Astrocyte of the spinal cord (primary cell): ENCODE results near the gene RPL19.

ENCODE experiments used
- DNase-seq: peaks from one replicate; pipeline ENCODE4 v3.0.0; 2011; ENCODE audit warnings: low read depth, low spot score
- H3K4me3 ChIP-seq: 2 replicates; pipeline ENCODE4 v1.5.1; 2011; ENCODE audit warnings: low read depth, mild to moderate bottlenecking, low read length, moderate library complexity
- in situ Hi-C: cut with HindIII; loops from 2 replicates; pipeline ENCODE4 v1.10.0; 2017; ENCODE audit warnings: low sequenced_read_pairs
- TF ChIP-seq, protein P1 (sequence below): IDR thresholded peaks from 2 replicates; pipeline ENCODE4 v1.5.1; 2012; ENCODE audit warnings: low read depth, mild to moderate bottlenecking, low read length, inconsistent platforms

Gene RPL19

DNA sequence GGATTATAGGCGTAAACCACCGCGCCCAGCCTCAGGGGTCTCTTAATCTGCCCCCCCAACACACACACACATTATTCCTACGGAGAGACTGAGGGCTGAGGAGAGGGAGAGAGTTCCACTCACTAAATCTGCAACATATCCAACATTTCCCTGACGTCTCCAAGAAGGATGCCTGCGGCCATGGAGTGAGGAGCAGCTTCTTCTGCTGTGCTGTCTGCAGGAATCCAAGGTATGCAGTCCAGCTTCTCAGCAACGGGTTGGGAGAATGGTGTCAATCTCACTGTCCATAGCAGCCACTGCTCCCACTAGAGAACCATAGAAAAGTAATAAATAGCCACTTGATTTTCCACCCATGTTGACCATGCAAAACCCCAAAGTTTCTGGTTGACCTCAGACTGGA lies 43.6 kb upstream of the RPL19 start:
- in situ Hi-C loops: no loop called here
- DNase-seq: no peak
- no peak overlapping the region for H3K4me3 ChIP-seq
- TF ChIP-seq, protein P1, sequence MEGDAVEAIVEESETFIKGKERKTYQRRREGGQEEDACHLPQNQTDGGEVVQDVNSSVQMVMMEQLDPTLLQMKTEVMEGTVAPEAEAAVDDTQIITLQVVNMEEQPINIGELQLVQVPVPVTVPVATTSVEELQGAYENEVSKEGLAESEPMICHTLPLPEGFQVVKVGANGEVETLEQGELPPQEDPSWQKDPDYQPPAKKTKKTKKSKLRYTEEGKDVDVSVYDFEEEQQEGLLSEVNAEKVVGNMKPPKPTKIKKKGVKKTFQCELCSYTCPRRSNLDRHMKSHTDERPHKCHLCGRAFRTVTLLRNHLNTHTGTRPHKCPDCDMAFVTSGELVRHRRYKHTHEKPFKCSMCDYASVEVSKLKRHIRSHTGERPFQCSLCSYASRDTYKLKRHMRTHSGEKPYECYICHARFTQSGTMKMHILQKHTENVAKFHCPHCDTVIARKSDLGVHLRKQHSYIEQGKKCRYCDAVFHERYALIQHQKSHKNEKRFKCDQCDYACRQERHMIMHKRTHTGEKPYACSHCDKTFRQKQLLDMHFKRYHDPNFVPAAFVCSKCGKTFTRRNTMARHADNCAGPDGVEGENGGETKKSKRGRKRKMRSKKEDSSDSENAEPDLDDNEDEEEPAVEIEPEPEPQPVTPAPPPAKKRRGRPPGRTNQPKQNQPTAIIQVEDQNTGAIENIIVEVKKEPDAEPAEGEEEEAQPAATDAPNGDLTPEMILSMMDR: no peak

- H3K4me3 ChIP-seq: no peak overlapping the region
- no peak for DNase-seq
- TF ChIP-seq, protein P1: no peak
- in situ Hi-C loops: no loop called here
Measured at GRCh38 chr17:39158623-39159022, 41.5 kb upstream of the RPL19 start.

DNA sequence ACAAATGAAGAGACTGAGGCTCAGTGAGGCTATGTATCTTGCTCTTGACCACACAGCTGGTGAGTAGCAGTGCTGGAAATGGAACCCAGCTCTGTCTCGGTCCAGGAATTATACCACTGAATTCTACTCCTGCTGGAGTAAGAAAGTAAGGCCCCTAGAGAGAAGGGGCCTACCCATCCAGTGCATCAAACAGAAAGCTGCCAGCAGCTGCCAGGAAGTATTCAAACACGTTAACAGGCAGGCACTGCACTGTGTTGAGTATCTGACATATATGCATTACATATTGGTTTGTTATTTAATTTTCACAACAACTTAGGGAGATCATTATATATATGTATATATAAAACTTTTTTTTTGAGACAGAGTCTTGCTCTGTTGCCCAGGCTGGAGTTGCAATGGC lies 38.1 kb upstream of the RPL19 start:
- TF ChIP-seq, protein P1: no peak
- in situ Hi-C loops: no loop called here
- DNase-seq: no peak
- H3K4me3 ChIP-seq: no peak overlapping the region

GRCh38 chr17:39164675-39165143 lies 35.4 kb upstream of the RPL19 start:
- TF ChIP-seq, protein P1: peak; percentile 91

GRCh38 chr17:39165178-39165840 lies 34.8 kb upstream of the RPL19 start:
- in situ Hi-C loops: no loop called here
- no peak for DNase-seq
- TF ChIP-seq, protein P1: no peak
- H3K4me3 ChIP-seq: peak overlapping the region; percentile 48

More at GRCh38 chr17:39164675-39165143, 35.4 kb upstream of the RPL19 start:
- peak overlapping the region; percentile 48 for H3K4me3 ChIP-seq
- in situ Hi-C loops: no loop called here
- DNase-seq: peak; percentile 91

DNA sequence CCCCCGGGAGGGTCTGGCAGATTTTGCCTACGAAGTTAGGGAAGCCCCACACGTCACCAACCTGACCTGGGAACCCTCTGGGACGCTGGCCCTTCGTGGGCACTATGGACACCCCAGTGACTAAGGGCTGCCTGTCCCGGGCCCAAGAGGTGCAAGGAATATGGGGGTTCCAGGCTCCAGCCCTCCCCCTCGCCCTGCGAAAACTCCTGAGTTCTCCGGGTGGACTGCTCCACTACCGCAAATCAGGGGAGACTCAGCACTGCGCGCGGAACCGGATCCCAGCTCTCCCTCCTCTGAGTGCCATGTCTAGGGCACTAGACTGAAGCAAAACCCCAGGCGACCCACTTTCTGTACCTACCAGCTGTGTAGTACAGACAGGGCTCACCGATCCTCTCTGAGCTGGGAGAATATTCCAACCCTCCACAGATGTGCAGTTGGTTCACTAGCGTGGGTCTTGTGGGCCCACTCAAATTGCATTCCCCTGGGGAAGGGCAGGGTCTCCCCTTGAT lies 34.2 kb upstream of the RPL19 start, which contains the start of gene ARL5C:
TSS of gene ARL5C (minus strand) at position 321 of the 509 bp plus-strand sequence. CDS start 401 bp downstream, outside the sequence.
- peak within 1 kb of the TSS; percentile 48 for H3K4me3 ChIP-seq
- DNase-seq: no peak
- TF ChIP-seq, protein P1: no peak
- in situ Hi-C loops: no loop called here
